Fibroblast of skin of abdomen (primary cell): ENCODE measurements around the gene SPATA6L.

Experiments
- DNase-seq: peaks from one replicate; pipeline ENCODE4 v3.0.0-alpha.2; 2013

SPATA6L gene

GRCh38 chr9:4548811-4549725, 117.2 kb downstream of the SPATA6L start:
- DNase-seq = peak; percentile 8
